Hematopoietic multipotent progenitor cell (in vitro differentiated cells): Measurements from ENCODE around the gene CACNA1C. TPM values are rescaled to one million over a fixed set of nuclear protein-coding genes. Genes with fewer than 3 reads are reported as not detected.
"Not testable (repeated sequence)": the region's sequence is repeated elsewhere in the genome, so short reads cannot be mapped to it uniquely, and the experiment has no call there.

ENCODE experiments used
- DNase-seq, 3 donors: peaks; one replicate each; pipeline ENCODE4 v3.0.0-alpha.2; 2011 to 2015; ENCODE audit warnings: low read depth in 2 of 3, low spot score in 2 of 3
- total RNA-seq: library from RNA; depleted of rRNA; stranded (reverse); fragments of >200 nt; gene quantifications from one replicate; pipeline ENCODE4 v1.2.3, GENCODE V29; 2012

The CACNA1C gene
- total RNA-seq, 1 donor: 0.54 TPM

DNA sequence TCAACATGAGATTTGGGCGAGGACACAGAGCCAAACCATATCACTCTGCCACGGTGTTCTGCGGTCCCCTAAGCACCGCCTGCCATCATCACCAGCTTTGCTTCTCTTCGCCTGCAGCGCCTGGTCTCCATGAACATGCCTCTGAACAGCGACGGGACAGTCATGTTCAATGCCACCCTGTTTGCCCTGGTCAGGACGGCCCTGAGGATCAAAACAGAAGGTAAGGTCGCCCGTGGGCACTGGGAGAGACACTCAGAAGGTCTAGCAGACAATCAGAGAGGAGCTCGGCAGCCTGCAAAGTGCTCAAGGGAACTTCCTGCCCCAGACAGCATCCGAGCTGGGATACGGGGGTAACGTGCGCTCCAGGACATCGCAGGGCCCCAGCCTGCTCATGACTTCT is 616.0 kb downstream of the CACNA1C start:
- DNase-seq: no peak

DNA sequence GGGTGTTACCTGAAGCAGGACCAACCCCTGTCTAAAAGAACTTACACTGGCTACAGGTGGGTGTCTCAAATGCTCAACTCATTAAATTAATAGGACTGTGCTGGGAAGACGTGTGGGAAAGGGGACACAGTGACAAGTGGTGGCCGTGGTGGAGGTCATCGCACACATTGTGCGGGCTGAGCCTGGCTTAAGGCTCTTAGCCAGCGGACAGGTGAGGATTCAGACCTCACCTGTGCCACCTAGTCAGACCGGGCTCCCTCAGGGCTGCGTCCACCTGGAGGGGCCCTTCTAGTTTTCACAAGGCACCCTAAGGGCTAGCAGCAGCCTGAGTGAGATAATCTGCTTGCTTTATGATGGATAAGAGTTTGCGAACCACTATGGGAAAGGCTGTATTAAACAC is 616.8 kb downstream of the CACNA1C start:
- DNase-seq: no peak

DNA sequence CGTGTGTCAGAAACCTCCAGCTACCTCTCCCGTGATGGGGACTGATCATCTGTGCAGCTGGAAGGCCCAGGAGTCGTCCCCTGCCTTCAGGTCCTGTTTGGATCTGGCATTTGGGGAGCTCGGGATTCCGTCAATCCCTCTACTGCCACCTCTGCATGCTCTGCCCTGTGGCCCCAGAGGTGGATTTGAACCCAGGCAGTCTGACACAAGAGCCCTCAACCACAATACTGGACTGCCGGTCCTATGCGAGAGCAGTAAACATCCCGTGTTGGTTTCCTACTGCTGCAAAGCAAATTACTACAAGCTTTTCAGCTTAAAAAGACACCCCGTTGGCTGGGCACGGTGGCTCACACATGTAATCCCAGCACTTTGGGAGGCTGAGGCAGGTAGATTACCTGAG is 620.1 kb downstream of the CACNA1C start:
- no peak for DNase-seq

DNA sequence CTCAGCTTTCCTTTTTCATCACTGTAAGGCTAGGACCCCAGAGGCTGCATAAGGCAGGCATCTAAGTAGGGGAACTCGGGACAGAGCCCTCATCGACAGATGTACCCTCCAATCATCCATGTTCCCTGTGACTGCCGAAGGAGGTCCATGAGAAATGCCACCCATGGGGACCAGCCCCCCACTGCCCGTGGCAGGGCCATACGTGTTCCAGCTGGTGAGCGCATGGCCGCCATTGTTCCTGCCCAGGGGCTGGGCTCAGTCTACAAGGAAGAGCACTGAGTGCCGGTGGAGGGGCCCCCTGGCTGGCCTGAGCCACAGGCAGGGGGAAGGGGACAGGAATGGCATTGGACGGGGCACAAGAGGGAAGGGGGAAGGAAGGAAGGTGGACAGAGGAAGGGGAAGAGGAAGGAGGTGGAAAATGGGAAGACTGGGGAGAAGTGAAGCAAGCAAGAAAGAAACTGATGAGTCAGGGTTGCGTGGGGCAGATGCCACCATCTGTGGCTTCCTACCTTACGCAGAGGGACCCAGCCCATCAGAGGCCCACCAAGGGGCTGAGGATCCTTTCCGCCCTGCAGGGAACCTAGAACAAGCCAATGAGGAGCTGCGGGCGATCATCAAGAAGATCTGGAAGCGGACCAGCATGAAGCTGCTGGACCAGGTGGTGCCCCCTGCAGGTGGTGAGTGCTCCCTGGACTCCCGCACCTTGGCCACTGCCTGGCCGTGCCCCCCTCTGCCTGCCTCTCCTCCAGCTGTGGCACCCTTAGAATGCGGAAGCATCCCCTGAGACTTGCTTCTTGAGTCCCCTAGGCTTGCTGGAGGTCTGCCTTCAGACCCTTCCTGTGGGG is 621.4 kb downstream of the CACNA1C start:
- peak in 1 of 3 donors; percentile 14 for DNase-seq

DNA sequence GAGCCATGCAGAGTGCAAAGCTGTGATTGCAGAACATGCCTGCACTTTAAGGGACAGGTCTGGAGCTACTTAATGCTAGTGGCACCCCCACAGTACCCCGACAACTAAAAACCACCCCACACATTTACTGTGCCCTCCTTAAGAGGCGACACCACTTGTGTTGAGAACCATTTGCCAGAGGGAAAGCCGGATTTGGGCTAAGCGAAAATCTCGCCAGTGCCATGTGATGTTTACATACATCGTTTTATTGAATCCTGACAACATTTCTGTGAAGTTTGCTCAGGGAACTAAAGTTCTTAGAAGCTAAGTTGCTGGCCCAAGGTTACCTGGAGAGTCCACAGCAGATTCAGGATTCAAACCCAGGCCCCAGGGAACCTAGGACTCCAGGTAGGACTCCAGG is 623.0 kb downstream of the CACNA1C start:
- DNase-seq: no peak

DNA sequence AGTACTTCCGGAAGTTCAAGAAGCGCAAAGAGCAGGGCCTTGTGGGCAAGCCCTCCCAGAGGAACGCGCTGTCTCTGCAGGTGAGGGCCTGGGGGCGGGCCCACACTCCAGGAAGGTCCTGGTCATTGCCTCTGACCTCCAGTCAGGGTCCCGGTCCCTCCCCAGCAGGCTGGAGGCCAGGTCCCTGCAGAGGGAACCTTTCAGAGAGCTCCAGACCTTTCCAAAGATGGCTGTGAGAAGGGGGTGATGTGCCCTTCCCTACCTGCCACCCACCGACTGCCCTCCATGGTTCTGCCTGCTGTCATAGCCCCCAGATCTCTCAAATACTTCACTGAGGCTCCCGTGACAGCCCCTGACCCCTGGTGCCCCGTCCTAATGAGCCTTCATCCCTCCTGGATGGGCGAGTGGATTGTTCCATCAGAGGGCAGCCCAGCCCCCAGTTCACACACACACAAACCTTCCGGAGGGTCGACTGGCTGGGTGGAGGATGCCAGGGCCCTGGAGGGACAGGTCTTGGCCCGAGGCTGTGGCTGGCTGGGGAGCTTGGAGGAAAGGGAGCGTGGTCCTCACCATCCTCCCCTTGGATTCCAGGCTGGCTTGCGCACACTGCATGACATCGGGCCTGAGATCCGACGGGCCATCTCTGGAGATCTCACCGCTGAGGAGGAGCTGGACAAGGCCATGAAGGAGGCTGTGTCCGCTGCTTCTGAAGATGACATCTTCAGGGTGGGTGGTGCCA is 624.5 kb downstream of the CACNA1C start:
- DNase-seq: no peak

DNA sequence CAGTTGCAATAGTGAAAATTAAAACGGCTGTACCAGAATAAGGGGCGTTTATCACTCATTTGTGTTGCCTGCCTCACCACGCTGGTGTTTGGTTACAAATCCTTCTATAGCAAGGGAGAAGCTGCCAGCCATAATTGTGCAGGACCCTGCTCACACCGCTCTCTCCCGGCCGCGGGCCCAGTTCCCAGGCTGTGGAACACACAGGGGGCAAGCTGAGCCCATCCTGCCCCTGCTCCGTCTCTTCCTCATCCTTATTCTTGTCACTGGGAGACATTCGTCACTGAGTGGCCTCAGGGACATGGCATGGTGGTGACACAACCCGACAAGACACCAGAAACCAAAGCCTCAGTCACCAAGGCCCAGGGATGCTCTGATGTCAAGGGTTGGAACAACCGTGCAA is 625.6 kb downstream of the CACNA1C start:
- DNase-seq: no peak

DNA sequence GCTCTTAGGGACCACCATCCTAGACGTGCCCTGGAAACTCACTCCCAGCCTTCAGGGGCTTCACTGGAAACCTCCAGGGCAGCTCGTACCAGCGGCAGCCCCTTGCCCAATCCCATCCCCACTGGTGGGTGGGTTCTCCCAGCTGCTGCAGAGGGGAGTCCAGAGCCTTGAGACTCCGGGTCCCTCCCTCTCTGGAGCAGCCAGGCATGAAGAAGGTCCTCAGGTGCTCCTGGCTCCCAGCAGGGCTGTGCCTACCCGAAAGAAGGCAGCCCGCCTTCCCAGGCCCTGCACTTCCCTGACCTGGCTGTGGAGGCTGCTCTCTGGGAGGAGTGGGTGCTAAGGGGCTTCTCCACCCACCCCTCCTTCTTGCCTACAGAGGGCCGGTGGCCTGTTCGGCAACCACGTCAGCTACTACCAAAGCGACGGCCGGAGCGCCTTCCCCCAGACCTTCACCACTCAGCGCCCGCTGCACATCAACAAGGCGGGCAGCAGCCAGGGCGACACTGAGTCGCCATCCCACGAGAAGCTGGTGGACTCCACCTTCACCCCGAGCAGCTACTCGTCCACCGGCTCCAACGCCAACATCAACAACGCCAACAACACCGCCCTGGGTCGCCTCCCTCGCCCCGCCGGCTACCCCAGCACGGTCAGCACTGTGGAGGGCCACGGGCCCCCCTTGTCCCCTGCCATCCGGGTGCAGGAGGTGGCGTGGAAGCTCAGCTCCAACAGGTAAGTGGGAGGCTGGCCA is 626.5 kb downstream of the CACNA1C start:
- no peak for DNase-seq

DNA sequence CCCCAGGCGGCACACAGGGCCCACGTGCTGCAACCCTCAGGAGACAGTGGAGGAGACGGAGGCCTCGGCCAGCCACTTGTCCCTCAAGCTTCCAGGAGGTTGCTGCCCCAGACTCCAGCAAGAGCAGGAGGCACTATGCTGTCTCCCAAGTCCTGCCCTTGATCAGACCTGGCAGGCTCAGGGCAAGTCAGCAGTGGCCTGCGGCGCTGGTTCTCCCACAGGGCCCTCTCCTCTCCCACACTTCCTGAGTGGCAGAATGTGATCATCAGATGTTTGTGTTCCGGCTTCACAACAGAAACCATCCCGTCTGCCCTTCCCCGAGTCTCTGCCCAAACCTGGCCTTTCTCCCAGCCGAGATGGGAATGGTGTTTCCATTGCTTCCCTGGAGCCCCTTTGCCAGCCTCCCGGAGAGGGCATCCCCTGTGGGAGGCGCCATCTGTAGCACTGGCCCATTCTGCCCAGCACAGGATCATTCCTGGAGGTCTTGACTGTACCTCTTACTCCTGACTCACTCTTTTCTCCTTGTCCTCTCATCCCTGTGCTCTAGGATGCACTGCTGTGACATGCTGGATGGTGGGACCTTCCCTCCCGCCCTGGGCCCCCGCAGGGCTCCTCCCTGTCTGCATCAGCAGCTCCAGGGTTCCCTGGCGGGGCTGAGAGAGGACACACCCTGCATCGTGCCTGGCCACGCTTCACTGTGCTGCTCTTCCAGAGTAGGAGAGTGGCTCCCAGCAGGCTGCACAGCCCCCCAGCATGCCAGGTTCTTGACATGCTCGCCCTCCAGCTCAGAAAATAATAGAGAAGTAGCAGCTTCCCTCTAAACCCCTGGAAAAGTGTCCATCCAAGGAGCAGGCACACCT is 627.3 kb downstream of the CACNA1C start:
- no peak for DNase-seq

DNA sequence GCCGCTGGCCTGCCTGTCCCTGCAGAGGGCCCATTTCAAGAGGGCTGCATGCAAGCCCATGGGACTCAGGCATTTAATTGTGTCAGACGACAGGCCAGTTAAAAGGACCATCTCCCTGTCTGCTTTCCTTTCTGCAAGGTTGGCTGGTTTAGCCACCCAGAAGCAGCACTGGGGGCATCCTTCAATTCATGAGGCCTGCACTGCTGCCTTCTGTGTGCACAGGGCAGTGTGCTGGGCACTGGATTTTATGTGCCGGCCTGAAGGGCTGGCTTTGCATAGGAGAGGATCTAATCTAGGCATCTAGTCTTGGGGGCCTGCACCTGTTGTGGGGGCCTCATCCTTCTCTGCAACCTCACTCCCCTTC is 627.9 kb downstream of the CACNA1C start:
- DNase-seq: no peak

DNA sequence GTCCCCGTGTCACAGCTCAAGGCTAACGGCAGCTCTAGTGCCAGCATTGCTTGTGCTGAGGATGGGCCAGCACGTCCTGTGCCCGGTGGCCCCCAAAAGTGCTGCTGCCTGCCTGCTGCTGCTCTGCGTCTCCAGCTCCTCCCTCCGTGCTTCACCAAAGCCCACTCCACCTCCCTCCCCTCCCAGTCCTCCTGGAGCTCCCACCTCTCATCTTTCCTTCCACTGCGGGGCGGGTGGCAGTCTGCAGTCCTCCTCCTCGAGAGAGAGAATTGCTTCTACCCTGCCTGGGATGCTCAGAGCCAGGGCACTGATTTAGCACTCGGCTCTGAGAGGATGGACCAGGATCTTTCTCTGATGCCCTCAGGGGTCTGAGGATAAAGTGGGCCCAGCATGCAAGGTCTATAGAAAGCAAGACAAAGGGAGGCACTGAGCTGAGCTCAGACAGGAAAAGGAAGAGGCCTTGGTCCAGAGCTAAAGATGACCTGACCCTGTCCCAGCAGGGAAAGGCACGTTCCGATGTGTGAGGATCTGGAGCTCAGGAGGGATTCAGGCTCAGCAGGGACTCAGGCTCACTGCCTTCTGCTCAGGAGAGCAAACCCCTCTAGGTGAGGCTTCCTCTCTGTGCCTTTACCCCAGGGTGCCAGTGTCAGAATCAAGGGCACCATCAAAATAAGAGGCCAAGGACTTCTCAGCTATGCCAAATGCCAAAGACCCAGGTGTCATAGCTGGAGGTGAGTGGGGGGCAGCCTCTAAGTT is 628.8 kb downstream of the CACNA1C start:
- no peak for DNase-seq

DNA sequence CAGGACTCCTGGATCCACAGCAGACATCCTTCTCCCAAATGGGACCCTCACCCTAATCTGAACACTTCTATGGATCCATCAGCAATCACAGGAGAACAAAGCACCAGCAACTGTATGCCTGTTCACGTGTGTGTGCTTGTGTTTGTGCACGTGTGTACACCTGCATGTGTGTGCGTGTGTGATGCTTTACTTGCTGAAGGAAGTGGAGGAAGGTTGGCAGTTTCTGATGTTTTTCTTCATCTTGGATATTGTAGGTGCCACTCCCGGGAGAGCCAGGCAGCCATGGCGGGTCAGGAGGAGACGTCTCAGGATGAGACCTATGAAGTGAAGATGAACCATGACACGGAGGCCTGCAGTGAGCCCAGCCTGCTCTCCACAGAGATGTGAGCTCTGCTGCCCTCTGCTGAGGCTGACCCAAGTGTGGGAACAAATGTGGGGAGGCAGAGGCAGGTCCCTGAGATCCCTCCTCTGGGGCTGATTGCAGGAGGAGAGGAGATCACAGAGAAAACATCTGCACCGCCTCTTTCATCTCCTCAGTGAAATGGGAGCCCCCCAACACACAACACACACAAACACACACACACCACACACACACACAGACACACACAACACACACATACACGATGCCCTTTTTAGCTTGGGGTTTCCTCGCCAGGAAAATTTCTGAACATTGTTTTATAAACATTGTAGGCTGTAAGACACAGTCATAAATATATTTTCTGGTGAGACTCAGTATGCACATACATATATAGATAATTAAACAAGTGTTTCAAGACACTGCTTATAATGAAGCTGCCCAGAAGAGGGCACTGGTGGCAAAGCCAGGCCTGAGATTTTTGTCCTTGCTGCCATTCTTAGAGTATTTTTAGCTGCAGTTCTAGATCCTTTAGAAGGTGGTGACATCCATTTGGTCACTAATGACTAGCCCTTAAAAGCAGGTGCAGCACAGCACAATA is 629.8 kb downstream of the CACNA1C start:
- peak in 2 of 3 donors; percentile 66 to 87 for DNase-seq

DNA sequence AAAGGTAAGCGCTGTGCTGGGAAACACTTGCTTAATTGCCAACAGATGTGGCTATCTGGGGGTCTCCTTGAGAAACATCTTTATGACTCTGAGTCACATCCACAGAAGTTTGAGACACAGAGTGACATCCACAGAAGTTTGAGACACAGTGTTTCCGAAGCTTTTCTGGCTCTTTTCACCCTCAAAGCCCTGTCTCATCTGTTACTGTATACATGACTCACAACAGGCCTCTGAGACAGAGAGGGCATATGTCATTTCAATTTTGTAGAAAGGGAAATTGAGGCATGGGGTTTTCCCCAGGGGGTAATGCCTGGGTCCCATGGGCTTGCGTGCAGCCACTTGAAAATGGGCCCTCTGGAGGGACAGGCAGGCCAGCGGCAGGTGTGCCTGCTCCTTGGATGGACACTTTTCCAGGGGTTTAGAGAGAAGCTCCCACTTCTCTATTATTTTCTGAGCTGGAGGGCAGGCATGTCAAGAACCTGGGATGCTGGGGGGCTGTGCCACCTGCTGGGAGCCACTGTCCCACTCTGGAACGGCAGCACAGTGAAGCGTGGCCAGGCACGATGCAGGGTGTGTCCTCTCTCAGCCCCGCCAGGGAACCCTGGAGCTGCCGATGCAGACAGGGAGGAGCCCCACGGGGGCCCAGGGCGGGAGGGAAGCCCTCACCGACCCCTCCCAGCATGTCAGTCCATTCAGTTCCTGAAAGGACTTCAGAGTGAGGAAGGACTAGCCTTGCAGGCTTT is 630.7 kb downstream of the CACNA1C start:
- peak in 1 of 3 donors; percentile 37 for DNase-seq

DNA sequence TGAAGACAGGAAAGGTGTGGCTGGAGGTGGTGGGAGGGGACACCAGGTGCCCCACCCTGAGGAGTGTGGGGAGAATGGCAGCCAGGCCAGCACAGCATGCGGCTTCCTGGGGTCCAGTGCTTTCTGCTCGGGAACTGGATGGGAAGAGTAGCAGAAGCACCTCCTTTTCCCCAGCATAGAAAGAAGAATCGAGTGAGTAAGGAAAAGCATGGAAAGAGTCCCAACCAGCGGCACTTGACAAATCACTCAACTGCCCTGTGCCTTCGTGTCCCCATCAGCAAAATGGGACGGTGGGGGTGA is 631.2 kb downstream of the CACNA1C start:
- not testable (repeated sequence) for DNase-seq

DNA sequence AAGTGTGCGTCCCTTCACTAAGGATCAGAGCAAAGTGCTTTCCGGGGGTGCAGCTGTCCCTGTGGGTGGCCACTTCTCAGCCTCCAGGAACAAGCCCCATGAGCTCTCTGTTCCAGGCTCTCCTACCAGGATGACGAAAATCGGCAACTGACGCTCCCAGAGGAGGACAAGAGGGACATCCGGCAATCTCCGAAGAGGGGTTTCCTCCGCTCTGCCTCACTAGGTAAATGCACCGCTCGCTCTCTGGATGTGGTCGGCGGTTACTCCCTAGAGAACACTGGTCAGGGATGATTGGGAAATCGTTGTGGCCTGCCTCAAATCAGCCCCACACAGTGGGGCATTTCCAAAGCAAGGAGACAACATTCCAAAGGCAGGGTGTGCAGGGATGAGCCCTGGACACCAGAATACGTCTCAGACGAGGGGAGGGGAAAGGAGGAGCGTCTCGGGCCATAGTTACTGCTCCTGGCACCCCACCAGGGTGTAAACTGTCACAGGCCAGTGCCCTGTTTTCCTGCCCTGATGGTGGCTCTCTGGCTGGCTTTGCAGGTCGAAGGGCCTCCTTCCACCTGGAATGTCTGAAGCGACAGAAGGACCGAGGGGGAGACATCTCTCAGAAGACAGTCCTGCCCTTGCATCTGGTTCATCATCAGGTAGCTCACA is 633.0 kb downstream of the CACNA1C start:
- DNase-seq: not testable (repeated sequence)

DNA sequence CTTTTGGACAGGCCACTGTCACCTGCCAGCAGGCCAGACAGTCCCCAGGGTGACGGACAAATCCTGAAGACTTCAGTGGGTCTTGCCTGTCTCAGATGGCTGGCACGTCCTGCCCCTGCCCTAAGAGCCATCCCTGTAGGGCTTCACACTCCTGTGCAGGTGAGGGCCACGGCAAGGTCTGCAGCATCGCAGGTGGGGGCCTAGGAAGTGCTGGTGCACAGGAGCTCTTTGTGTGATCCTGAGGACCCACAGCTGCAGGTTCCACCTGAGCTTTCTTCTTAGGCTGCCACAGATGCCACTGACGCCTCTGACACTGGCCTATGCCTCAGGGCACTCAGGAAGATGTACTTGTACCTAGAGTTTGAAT is 633.5 kb downstream of the CACNA1C start:
- DNase-seq: no peak

DNA sequence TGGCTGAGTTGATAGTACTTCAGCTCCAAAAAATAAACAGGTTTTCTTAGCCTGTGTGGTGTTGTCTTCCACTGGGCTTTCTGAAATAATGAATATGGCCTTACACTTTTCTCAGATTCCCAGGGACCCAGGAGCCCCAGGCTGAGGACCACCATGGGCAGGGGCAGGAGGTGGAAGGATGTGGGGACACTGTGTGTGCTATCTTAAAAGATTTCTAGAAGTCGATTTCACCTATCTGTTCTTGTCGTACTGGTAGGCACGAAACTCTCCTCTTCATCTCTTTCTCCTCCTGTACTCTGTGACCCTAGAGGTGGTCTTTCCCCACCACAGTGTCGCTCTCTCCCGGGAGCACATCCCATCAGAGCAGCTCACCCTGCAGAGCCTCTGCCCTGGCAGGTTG is 634.3 kb downstream of the CACNA1C start:
- DNase-seq: no peak

DNA sequence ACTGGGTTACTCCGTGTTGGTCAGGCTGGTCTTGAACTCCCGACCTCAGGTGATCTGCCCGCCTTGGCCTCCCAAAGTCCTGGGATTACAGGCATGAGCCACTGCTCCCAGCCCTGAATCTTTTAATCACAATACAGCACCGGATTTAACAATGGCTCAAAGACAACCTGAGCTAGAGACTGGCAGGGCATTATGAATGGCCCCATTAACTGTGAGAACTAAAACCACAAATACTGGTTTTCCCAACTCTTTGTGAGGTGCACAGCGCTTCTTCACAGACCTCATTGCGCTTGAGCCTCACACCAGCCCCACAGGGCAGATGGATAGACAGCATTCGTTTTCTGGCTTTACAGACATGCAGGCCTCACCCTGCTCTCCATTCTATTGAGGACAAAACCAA is 634.9 kb downstream of the CACNA1C start:
- DNase-seq: no peak
